Adipocyte (in vitro differentiated cells): ENCODE data around the gene PARD3.
"Not testable (repeated sequence)": the region's sequence is repeated elsewhere in the genome, so short reads cannot be mapped to it uniquely, and the experiment has no call there.

ENCODE experiments used
- DNase-seq: peaks from one replicate; pipeline ENCODE4 v3.0.0-alpha.2; 2015; ENCODE audit warnings: low read depth
- H3K27me3 ChIP-seq: replicated peaks from 2 replicates; pipeline ENCODE4 v1.7.0; 2013; ENCODE audit warnings: mild to moderate bottlenecking, low read length, moderate library complexity; ENCODE audit not compliant: control insufficient read depth, insufficient read depth
- H3K36me3 ChIP-seq: 2 replicates; pipeline ENCODE4 v1.7.0; 2013; ENCODE audit warnings: low read length, mild to moderate bottlenecking, moderate library complexity; ENCODE audit not compliant: control insufficient read depth, insufficient read depth, severe bottlenecking
- H3K4me1 ChIP-seq: 2 replicates; pipeline ENCODE4 v1.7.0; 2013; ENCODE audit warnings: mild to moderate bottlenecking, low read length, moderate library complexity; ENCODE audit not compliant: control insufficient read depth, insufficient read depth
- H3K4me3 ChIP-seq: 2 replicates; pipeline ENCODE4 v1.7.0; 2013; ENCODE audit warnings: mild to moderate bottlenecking, low read length, moderate library complexity
- H3K9ac ChIP-seq: 2 replicates; pipeline ENCODE4 v1.7.0; 2013; ENCODE audit warnings: mild to moderate bottlenecking, low read length, moderate library complexity
- H3K9me3 ChIP-seq: 2 replicates; pipeline ENCODE4 v1.7.0; 2013; ENCODE audit warnings: mild to moderate bottlenecking, low read length, moderate library complexity; ENCODE audit not compliant: control insufficient read depth

PARD3 gene

DNA sequence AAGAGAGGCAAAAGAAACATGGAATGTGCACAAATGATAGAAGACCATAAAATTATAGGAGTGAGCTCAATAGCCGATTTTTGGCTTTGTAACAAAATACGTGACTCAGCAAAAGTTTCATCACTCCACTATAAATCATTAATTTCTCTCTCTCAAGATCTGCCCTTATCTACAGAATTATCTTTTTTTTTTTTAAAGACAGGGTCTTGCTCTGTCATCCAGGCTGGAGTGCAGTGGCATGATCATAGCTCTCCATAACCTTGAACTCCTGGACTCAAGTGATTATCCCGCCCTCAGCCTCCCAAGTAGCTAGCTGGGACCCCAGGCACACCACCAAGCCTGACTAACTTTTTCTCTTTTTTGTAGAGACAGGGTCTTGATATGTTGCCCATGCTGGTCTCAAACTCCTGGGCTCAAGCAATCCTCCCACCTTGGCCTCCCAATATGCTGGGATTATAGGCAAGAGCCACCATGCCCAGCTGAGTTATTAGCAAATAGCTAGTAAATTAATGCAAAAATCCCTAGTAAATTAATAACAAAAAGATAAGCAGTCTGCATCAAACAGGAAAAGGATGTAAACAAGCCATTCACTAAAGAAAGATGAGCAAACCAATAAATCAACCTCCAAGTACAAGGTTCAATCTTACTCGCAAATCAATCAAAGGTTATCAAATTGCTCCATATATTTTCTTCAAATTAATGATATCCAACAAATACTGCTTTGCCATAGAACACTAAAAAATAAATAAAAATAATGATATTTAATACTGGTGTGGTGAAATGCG, 450.7 kb downstream of the PARD3 start:
- Histone ChIP-seq H3K4me1 (peaks cover 16% of the 10 kb centered on the region), H3K27me3 (no peaks in the 10 kb centered on the region), H3K9ac (no peak overlapping the region), H3K4me3 (no peak overlapping the region), H3K9me3 (no peaks in the 10 kb centered on the region), H3K36me3 (peaks cover 9% of the 10 kb centered on the region)
- no peak for DNase-seq

DNA sequence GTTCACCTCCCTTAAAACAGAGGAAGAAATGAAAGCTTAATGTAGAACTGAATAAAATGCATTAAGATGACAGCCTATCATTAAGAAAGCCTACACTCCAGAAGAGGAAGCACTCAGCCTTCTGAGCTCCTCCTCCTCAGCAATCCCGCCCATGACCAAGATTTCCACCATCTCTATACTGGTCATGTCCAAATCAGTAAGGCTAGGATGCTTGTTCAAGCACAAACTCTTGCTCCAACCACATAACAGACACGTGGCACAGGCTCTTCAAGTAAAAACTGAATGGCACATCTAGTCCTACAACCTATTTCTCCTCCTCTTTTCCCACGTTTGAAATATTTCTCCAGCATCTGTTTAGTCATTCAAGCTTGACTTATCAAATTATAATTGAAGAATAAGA, 454.1 kb downstream of the PARD3 start:
- peaks cover 16% of the 10 kb centered on the region for H3K36me3 ChIP-seq

DNA sequence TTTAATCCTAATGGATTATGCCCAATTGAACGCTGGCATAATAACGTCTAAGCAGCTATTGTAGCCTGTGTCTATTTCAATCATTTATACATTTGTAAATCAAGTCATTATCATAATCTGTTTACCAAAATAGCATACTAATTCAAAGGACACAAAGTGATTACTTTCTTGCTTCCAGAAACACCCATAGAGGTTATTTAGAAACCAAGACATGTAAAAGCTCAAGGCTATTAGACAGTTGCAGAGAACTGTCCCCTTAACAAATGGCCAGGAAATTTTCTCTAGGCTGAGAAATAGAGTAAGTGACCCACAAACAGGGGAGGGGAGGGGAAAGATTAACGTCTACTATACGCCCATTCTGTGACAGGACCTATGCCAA, 455.7 kb downstream of the PARD3 start:
- peaks cover 14% of the 10 kb centered on the region for H3K4me1 ChIP-seq
- no peak overlapping the region for H3K9ac ChIP-seq
- no peak for DNase-seq
- H3K27me3 ChIP-seq, result no peaks in the 10 kb centered on the region
- no peaks in the 10 kb centered on the region for H3K9me3 ChIP-seq
- H3K4me3 ChIP-seq, result no peak overlapping the region
- H3K36me3 ChIP-seq, result peaks cover 16% of the 10 kb centered on the region

More for the DNA sequence above, 454.1 kb downstream of the PARD3 start:
- Histone ChIP-seq H3K9ac (no peak overlapping the region), H3K4me3 (no peak overlapping the region), H3K9me3 (no peaks in the 10 kb centered on the region), H3K4me1 (peaks cover 16% of the 10 kb centered on the region), H3K27me3 (no peaks in the 10 kb centered on the region)
- DNase-seq, result no peak

DNA sequence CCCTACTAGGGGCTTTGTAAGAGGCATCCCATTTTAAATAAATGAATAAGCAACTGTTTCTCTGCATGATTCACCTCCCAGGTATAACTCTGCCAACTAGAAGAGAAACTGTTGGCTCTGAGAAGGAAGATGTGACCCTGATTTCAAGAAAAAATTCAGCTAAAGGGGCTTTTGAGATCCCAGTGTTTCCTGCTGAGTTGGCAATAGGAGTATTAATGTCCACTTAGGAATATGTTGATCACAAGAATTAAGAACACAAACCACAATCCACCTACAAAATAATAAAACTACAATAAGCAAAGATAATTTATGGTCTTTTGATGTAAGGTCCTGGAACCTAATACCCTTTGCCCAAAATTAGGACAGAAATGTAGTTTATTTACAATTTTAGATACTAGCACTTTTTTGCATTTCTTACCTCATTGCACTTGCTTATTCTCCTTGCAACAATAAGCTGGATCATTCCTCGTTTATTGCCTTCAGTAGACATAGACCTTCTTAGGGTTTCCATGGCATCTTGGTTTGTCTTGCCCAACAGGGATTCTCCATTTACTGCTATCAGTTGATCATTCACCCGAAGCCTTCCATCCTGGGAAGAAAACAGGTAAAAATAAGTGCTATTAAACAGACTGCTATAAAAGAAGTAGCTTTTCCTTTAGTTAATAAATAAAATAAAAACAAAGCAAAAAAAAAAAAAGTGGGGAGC, 456.2 kb downstream of the PARD3 start:
- no peaks in the 10 kb centered on the region for H3K27me3 ChIP-seq
- DNase-seq, result no peak
- peaks cover 16% of the 10 kb centered on the region for H3K36me3 ChIP-seq
- no peak overlapping the region for H3K9ac ChIP-seq
- H3K4me1 ChIP-seq, result peaks cover 9% of the 10 kb centered on the region
- no peaks in the 10 kb centered on the region for H3K9me3 ChIP-seq
- H3K4me3 ChIP-seq, result no peak overlapping the region

DNA sequence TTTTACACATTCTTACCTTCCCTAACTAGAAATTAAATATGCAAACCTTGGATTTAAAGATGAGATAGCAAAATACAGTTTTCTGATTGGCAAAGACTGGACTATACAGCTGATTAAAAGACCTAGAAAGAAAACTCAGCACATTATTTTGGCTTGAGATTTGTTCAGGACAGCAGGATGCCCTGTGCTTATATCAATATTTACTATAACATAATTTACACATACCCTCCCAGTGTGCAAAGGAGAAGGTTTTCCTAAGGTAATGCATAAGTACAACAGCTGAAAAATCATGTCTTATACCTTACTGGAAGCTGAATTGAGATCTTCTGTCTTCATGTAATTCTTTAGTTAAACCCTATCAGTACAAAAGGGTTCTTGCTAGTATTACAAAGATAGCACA, 458.6 kb downstream of the PARD3 start:
- Histone ChIP-seq H3K4me1 (peaks cover 7% of the 10 kb centered on the region), H3K27me3 (no peaks in the 10 kb centered on the region), H3K9me3 (no peaks in the 10 kb centered on the region), H3K9ac (no peak overlapping the region), H3K4me3 (no peak overlapping the region), H3K36me3 (peaks cover 16% of the 10 kb centered on the region)
- no peak for DNase-seq

DNA sequence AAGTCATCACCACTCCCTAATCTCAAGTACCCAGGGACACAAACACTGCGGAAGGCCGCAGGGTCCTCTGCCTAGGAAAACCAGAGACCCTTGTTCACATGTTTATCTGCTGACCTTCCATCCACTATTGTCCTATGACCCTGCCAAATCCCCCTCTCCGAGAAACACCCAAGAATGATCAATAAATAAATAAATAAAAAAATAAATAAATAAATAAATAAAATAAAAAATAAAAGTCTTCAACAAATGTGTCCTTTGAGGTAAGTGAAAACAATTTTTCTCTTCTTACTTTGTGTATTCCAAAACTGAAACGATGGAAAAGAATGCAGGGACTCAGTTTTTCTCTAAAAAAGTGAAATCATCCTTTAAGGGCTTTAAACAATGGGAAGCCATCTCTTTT, 461.6 kb downstream of the PARD3 start:
- H3K9ac ChIP-seq, H3K36me3 ChIP-seq, H3K9me3 ChIP-seq, DNase-seq, H3K27me3 ChIP-seq, H3K4me1 ChIP-seq, H3K4me3 ChIP-seq: not testable (repeated sequence)

DNA sequence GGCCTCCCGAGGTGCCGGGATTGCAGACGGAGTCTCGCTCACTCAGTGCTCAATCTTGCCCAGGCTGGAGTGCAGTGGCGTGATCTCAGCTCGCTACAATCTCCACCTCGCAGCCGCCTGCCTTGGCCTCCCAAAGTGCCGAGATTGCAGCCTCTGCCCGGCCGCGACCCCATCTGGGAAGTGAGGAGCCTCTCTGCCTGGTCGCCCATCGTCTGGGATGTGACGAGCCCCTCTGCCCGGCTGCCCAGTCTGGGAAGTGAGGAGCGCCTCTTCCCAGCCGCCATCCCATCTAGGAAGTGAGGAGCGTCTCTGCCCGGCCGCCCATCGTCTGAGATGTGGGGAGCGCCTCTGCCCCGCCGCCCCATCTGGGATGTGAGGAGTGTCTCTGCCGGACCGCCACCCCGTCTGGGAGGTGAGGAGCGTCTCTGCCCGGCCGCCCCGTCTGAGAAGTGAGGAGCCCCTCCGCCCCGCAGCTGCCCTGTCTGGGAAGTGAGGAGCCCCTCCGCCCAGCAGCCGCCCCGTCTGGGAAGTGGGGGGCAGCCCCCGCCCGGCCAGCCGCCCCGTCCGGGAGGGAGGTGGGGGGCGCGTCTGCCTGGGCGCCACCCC, 462.4 kb downstream of the PARD3 start:
- not testable (repeated sequence) for H3K4me1 ChIP-seq, H3K36me3 ChIP-seq, H3K27me3 ChIP-seq, H3K4me3 ChIP-seq, H3K9me3 ChIP-seq, H3K9ac ChIP-seq, DNase-seq

DNA sequence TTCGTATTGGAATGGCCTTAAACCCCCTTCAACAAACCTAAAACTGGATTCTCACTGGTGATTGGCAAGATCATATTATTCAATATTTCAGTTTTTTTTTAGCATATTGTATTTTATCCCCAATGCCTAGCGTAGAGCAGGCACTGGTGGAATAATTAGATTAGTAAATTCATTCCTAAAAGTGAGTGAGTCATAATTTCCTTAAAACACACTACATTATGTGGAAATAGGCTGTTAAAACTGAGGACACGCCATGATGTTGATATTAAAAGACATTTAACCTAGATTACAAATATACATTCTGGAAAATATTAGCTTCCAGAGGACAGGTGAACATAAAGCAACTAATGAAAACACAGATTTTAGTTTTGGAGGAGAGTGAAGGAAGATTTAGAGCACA, 463.9 kb downstream of the PARD3 start:
- Histone ChIP-seq H3K27me3 (no peaks in the 10 kb centered on the region), H3K9me3 (no peaks in the 10 kb centered on the region), H3K4me3 (no peak overlapping the region), H3K9ac (no peak overlapping the region), H3K36me3 (no peaks in the 10 kb centered on the region), H3K4me1 (peaks cover 9% of the 10 kb centered on the region)
- peak; percentile 75 for DNase-seq

DNA sequence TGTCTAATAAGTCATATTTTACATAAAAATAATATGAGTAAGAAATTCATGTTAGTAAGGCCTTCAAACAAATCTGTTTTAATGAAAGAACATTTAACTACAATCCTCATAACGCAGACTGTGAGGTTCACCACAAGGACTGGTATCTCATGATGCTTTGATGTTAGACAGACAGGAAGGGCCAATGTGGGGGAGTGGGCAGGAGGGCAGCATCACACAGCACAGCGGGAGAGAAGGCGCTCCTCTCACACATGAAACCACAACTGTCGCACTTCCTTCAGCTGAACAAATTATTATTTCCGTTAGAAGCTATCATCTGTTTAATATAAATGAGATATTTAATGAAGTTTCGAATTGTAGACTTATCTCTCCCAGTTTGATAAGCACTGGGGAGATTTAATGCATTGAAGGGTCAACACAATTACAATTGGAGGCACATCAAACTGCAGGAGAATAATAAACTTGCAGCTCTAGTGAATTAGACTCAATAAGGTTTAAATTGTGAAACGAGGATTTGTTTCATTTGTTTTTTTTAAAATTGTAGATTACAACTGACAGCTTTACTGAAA, 466.1 kb downstream of the PARD3 start:
- Histone ChIP-seq H3K36me3 (no peaks in the 10 kb centered on the region), H3K9me3 (no peaks in the 10 kb centered on the region), H3K4me3 (no peak overlapping the region), H3K4me1 (peaks cover 18% of the 10 kb centered on the region), H3K9ac (no peak overlapping the region), H3K27me3 (no peaks in the 10 kb centered on the region)
- DNase-seq, result no peak

DNA sequence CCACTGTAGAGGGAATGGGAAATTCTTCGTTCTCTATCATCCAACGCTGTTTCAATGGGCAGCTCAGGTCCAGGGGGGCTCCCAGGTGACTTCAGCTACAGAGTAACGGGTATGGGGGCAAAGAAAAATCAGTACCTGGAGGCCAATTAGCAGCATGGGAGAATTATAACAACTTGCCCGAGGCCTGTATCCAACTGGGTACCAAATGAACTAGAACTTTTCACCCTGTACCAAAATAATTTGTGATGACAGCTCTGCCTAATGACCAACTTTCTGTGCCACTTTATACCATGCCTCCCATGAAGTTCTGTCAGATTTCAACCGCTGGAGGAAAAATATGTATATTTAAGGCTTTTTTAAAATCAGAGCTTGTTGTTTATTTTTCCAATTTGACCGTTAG, 467.1 kb downstream of the PARD3 start:
- Histone ChIP-seq H3K4me3 (no peak overlapping the region), H3K36me3 (no peaks in the 10 kb centered on the region), H3K9me3 (no peaks in the 10 kb centered on the region), H3K4me1 (peaks cover 24% of the 10 kb centered on the region), H3K27me3 (no peaks in the 10 kb centered on the region), H3K9ac (no peak overlapping the region)
- no peak for DNase-seq

DNA sequence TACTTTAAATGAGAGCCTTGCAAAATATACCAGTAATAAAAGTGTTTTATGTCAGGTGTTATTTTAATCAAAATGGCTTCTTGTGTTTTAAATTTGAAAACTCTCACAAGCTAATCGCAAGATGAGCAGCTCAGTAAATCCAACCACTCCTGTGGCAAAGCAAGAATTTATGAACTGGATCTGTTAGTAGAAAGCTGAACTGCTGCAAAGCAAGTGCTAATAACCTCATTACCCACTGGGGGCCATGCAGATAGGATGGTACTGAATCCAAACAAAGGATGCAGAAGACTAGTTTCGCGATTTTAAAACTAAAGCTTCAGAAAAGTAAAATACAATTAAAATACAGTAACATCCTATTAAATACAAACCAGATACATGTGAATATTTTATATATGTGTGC, 468.0 kb downstream of the PARD3 start:
- DNase-seq, result no peak
- H3K9me3 ChIP-seq, result no peaks in the 10 kb centered on the region
- H3K4me3 ChIP-seq, result no peak overlapping the region
- no peaks in the 10 kb centered on the region for H3K27me3 ChIP-seq
- no peaks in the 10 kb centered on the region for H3K36me3 ChIP-seq
- no peak overlapping the region for H3K9ac ChIP-seq
- H3K4me1 ChIP-seq, result peaks cover 24% of the 10 kb centered on the region
